Mammary epithelial cell (primary cell): Measurements from ENCODE around the gene MYOG.

ENCODE experiments used
- EZH2 ChIP-seq: IDR thresholded peaks from 2 replicates; pipeline ENCODE4 v1.6.1; 2012; ENCODE audit warnings: low read length, inconsistent platforms, borderline replicate concordance
- TF ChIP-seq, protein P1 (sequence below), 2 donors: IDR thresholded peaks in 1 of 2; conservative IDR thresholded peaks in 1 of 2; 2 replicates each; pipeline ENCODE4 v1.5.1; 2011 to 2012; ENCODE audit warnings: inconsistent platforms in 2 of 2, low read length in 2 of 2, mild to moderate bottlenecking in 2 of 2, control low read depth in 1 of 2, low read depth in 1 of 2; ENCODE audit not compliant: insufficient read depth in 1 of 2; ENCODE audit errors: extremely low read depth in 1 of 2

DNA sequence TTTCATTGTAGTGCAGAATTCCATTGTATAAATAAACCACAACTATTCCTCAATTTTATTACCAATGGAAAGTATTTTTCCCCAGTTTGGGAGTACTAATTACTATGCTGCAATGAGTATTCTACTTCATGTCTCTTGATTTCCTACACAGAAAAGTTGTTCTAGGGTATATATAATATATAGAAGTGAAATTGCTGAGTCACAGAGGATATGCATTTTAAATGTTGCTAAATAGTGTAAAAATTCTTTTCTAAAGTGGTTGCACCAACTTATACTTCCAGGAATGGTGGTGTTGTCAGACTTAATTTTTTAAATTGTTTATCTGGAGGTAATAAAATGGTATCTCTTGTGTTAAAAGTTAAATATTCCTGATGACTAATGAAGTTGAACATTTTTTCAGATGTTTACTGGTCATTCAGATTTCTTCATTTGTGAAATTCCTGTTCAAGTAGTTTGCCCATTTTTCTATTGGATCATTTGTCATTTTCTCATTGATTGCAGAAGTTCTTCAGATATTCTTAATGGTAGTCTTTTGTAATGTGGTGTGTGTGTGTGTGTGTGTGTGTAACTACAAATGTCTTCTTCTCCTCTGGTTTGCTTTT, 19.1 kb upstream of the MYOG start:
- TF ChIP-seq, protein P1, sequence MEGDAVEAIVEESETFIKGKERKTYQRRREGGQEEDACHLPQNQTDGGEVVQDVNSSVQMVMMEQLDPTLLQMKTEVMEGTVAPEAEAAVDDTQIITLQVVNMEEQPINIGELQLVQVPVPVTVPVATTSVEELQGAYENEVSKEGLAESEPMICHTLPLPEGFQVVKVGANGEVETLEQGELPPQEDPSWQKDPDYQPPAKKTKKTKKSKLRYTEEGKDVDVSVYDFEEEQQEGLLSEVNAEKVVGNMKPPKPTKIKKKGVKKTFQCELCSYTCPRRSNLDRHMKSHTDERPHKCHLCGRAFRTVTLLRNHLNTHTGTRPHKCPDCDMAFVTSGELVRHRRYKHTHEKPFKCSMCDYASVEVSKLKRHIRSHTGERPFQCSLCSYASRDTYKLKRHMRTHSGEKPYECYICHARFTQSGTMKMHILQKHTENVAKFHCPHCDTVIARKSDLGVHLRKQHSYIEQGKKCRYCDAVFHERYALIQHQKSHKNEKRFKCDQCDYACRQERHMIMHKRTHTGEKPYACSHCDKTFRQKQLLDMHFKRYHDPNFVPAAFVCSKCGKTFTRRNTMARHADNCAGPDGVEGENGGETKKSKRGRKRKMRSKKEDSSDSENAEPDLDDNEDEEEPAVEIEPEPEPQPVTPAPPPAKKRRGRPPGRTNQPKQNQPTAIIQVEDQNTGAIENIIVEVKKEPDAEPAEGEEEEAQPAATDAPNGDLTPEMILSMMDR (conservative IDR thresholded peaks at IDR 0.05 in 1 of 2, IDR thresholded peaks at IDR 0.05 in 1 of 2; ENCODE audit: extremely low read depth in 1 of 2, insufficient read depth in 1 of 2, low read depth in 1 of 2, low read length in 2 of 2), result no peak
- TF ChIP-seq EZH2, result no peak
